Naive thymus-derived CD8-positive, alpha-beta T cell (primary cell): ENCODE data around the gene RFPL2. TPM values are rescaled to one million over a fixed set of nuclear protein-coding genes. Genes with fewer than 3 reads are reported as not detected.
A peak's percentile ranks its signal among the peaks of the same experiment; 100 is the strongest.

Experiments used
- ATAC-seq, 2 donors: fragments of 150-1000 bp; cut with Tn5 transposase in 1 of 2; sonication (Bioruptor Pico), chemical (Tn5 transposase) in 1 of 2; 1 replicate in 1 of 2; 2 replicates in 1 of 2; pipeline ENCODE4 v1.10.0; 2021; ENCODE audit warnings: mild to moderate bottlenecking in 2 of 2, moderate library complexity in 2 of 2
- POLR2A ChIA-PET: fragments of 350-600 bp; sonication (Branson Sonifier 250); formaldehyde crosslinking; loops from one replicate; lab custom pipeline; 2021; ENCODE audit warnings: antibody characterized with exemption; lab: Charles Lee
- DNase-seq, 10 donors: peaks; one replicate each; pipeline versions ENCODE4 v3.0.0 to v3.0.0-alpha.2; 2020 to 2022
- H3K27ac Mint-ChIP-seq, 10 donors: one replicate each; pipeline ENCODE4 v1.8.0; 2020 to 2022; ENCODE audit warnings: mild to moderate bottlenecking in 10 of 10, mixed read lengths in 10 of 10, moderate library complexity in 4 of 10, inconsistent platforms in 1 of 10
- H3K27me3 Mint-ChIP-seq, 5 donors: one replicate each; pipeline ENCODE4 v1.8.0; 2021 to 2022; ENCODE audit warnings: mixed read lengths in 5 of 5
- H3K36me3 Mint-ChIP-seq, 3 donors: one replicate each; pipeline ENCODE4 v1.8.0; 2020 to 2022; ENCODE audit warnings: mixed read lengths in 3 of 3, mild to moderate bottlenecking in 2 of 3, inconsistent platforms in 1 of 3
- H3K4me1 Mint-ChIP-seq, 4 donors: one replicate each; pipeline ENCODE4 v1.8.0; 2021 to 2022; ENCODE audit warnings: mixed read lengths in 4 of 4
- H3K4me3 Mint-ChIP-seq, 10 donors: one replicate each; pipeline ENCODE4 v1.8.0; 2020 to 2022; ENCODE audit warnings: mild to moderate bottlenecking in 10 of 10, mixed read lengths in 10 of 10, moderate library complexity in 6 of 10, inconsistent platforms in 1 of 10
- H3K9me3 Mint-ChIP-seq, 9 donors: one replicate each; pipeline ENCODE4 v1.8.0; 2020 to 2022; ENCODE audit warnings: mixed read lengths in 9 of 9, mild to moderate bottlenecking in 3 of 9, inconsistent platforms in 1 of 9, moderate library complexity in 1 of 9
- polyA plus RNA-seq, 3 donors: library from polyadenylated mRNA; unstranded; fragments of 300-500 nt; fragmentation: Illumina TruSeq; gene quantifications; one replicate each; pipeline ENCODE4 v1.2.3, GENCODE V29; 2021
- total RNA-seq, 8 experiments: library from RNA in 2 of 8; stranded (reverse) in 2 of 8; gene quantifications; one replicate each; pipeline ENCODE4 v1.2.3 and lab custom pipeline; 2021 to 2026

RFPL2 gene
- total RNA-seq (under 1 TPM; 0.69 to 0.81 TPM), polyA plus RNA-seq (1 to 10 TPM in 1 of 3 donors, not detected in 2; 2.4 TPM), total RNA-seq (lab: John Stamatoyannopoulos, UW) (0 to 0.69 (median 0.04) reads per million in 6 experiments)

GRCh38 chr22:32204856-32205722 lies at the start of gene RFPL2:
RFPL2 (minus strand) TSS chr22:32205073; CDS start chr22:32202451, 2,622 bp downstream.
- Mint-ChIP-seq H3K9me3 (peaks cover 0 to 4% (median 0%) of the 10 kb centered on the region in 9 donors), H3K27me3 (peaks cover 0 to 47% (median 36%) of the 10 kb centered on the region in 5 donors), H3K27ac (peak within 1 kb of the TSS in 9 of 10 donors; percentile 46 to 92 (median 79)), H3K4me3 (peak within 1 kb of the TSS; percentile 54 to 88 (median 80)), H3K4me1 (peaks cover 25 to 57% (median 37%) of the 10 kb centered on the region in 4 donors), H3K36me3 (no peaks in the 10 kb centered on the region)
- DNase-seq, result peak in 5 of 10 donors; percentile 31 to 65 (median 42)
- ATAC-seq, result peak; percentile 73 to 78
- POLR2A ChIA-PET, result no interaction called here

GRCh38 chr22:32249231-32249630 lies 44.4 kb upstream of the RFPL2 start:
- POLR2A ChIA-PET, result no interaction called here
- H3K27ac Mint-ChIP-seq, result no peak overlapping the region
- no peak overlapping the region for H3K4me3 Mint-ChIP-seq
- H3K9me3 Mint-ChIP-seq, result peaks cover 0 to 2% (median 0%) of the 10 kb centered on the region in 9 donors
- no peaks in the 10 kb centered on the region for H3K4me1 Mint-ChIP-seq
- no peak for ATAC-seq
- H3K27me3 Mint-ChIP-seq, result peaks cover 26 to 50% (median 39%) of the 10 kb centered on the region in 5 donors
- H3K36me3 Mint-ChIP-seq, result no peaks in the 10 kb centered on the region
- DNase-seq, result no peak

GRCh38 chr22:32248276-32248675 lies 43.4 kb upstream of the RFPL2 start:
- Mint-ChIP-seq H3K4me3 (no peak overlapping the region), H3K36me3 (no peaks in the 10 kb centered on the region), H3K9me3 (peaks cover 0 to 2% (median 0%) of the 10 kb centered on the region in 9 donors), H3K27ac (no peak overlapping the region), H3K27me3 (peaks cover 26 to 47% (median 37%) of the 10 kb centered on the region in 5 donors), H3K4me1 (no peaks in the 10 kb centered on the region)
- no peak for DNase-seq
- POLR2A ChIA-PET, result no interaction called here
- no peak for ATAC-seq

- Mint-ChIP-seq H3K27me3 (peaks cover 24 to 35% (median 31%) of the 10 kb centered on the region in 5 donors), H3K9me3 (peaks cover 0 to 1% (median 0%) of the 10 kb centered on the region in 9 donors), H3K36me3 (no peaks in the 10 kb centered on the region), H3K4me1 (no peaks in the 10 kb centered on the region), H3K4me3 (no peak overlapping the region), H3K27ac (no peak overlapping the region)
- POLR2A ChIA-PET, result no interaction called here
- no peak for DNase-seq
- no peak for ATAC-seq
These were observed 41.3 kb upstream of the RFPL2 start for GRCh38 chr22:32246166-32246565.

GRCh38 chr22:32245042-32245441 lies 40.2 kb upstream of the RFPL2 start:
- POLR2A ChIA-PET, result no interaction called here
- no peak for ATAC-seq
- H3K36me3 Mint-ChIP-seq, result no peaks in the 10 kb centered on the region

GRCh38 chr22:32244547-32244946 lies 39.7 kb upstream of the RFPL2 start:
- Mint-ChIP-seq H3K27ac (no peak overlapping the region), H3K27me3 (peaks cover 15 to 24% (median 19%) of the 10 kb centered on the region in 5 donors), H3K4me3 (no peak overlapping the region), H3K4me1 (no peaks in the 10 kb centered on the region), H3K9me3 (no peaks in the 10 kb centered on the region), H3K36me3 (no peaks in the 10 kb centered on the region)
- POLR2A ChIA-PET, result no interaction called here
- ATAC-seq, result no peak
- no peak for DNase-seq

More at GRCh38 chr22:32245042-32245441, 40.2 kb upstream of the RFPL2 start:
- Mint-ChIP-seq H3K27ac (no peak overlapping the region), H3K4me1 (no peaks in the 10 kb centered on the region), H3K4me3 (no peak overlapping the region), H3K9me3 (peaks cover 0 to 1% (median 0%) of the 10 kb centered on the region in 9 donors), H3K27me3 (peaks cover 19 to 28% (median 24%) of the 10 kb centered on the region in 5 donors)
- DNase-seq, result no peak

GRCh38 chr22:32240461-32240860 lies 35.6 kb upstream of the RFPL2 start:
- no peaks in the 10 kb centered on the region for H3K9me3 Mint-ChIP-seq
- DNase-seq (no peak), ATAC-seq (no peak)
- H3K4me3 Mint-ChIP-seq, result no peak overlapping the region
- H3K4me1 Mint-ChIP-seq, result no peaks in the 10 kb centered on the region
- H3K36me3 Mint-ChIP-seq, result no peaks in the 10 kb centered on the region
- H3K27me3 Mint-ChIP-seq, result peaks cover 1 to 29% (median 14%) of the 10 kb centered on the region in 5 donors
- POLR2A ChIA-PET, result no interaction called here
- H3K27ac Mint-ChIP-seq, result no peak overlapping the region

- POLR2A ChIA-PET, result no interaction called here
- H3K4me3 Mint-ChIP-seq, result no peak overlapping the region
These were observed 33.0 kb upstream of the RFPL2 start for GRCh38 chr22:32237906-32238305.

GRCh38 chr22:32236970-32237369 lies 32.1 kb upstream of the RFPL2 start:
- H3K27ac Mint-ChIP-seq, result no peak overlapping the region
- no peak for ATAC-seq
- POLR2A ChIA-PET, result no interaction called here
- H3K27me3 Mint-ChIP-seq, result peaks cover 15 to 64% (median 31%) of the 10 kb centered on the region in 5 donors
- H3K9me3 Mint-ChIP-seq, result no peaks in the 10 kb centered on the region
- H3K4me3 Mint-ChIP-seq, result no peak overlapping the region
- no peak for DNase-seq
- H3K36me3 Mint-ChIP-seq, result no peaks in the 10 kb centered on the region
- H3K4me1 Mint-ChIP-seq, result no peaks in the 10 kb centered on the region

More at GRCh38 chr22:32237906-32238305, 33.0 kb upstream of the RFPL2 start:
- peaks cover 11 to 55% (median 29%) of the 10 kb centered on the region in 5 donors for H3K27me3 Mint-ChIP-seq
- H3K9me3 Mint-ChIP-seq, result no peaks in the 10 kb centered on the region
- ATAC-seq (no peak), DNase-seq (no peak)
- H3K36me3 Mint-ChIP-seq, result no peaks in the 10 kb centered on the region
- H3K4me1 Mint-ChIP-seq, result no peaks in the 10 kb centered on the region
- H3K27ac Mint-ChIP-seq, result no peak overlapping the region

- peaks cover 23 to 84% (median 31%) of the 10 kb centered on the region in 5 donors for H3K27me3 Mint-ChIP-seq
These were observed 28.2 kb upstream of the RFPL2 start for GRCh38 chr22:32233091-32233490.

GRCh38 chr22:32232191-32232830 lies 27.4 kb upstream of the RFPL2 start:
- ATAC-seq, result no peak
- no peak for DNase-seq
- POLR2A ChIA-PET, result no interaction called here
- Mint-ChIP-seq H3K27ac (no peak overlapping the region), H3K4me3 (no peak overlapping the region), H3K4me1 (no peaks in the 10 kb centered on the region), H3K9me3 (no peaks in the 10 kb centered on the region), H3K27me3 (peaks cover 23 to 81% (median 31%) of the 10 kb centered on the region in 5 donors), H3K36me3 (no peaks in the 10 kb centered on the region)

More at GRCh38 chr22:32233091-32233490, 28.2 kb upstream of the RFPL2 start:
- Mint-ChIP-seq H3K4me1 (no peaks in the 10 kb centered on the region), H3K27ac (no peak overlapping the region), H3K36me3 (no peaks in the 10 kb centered on the region), H3K9me3 (no peaks in the 10 kb centered on the region), H3K4me3 (no peak overlapping the region)
- ATAC-seq, result no peak
- no peak for DNase-seq
- POLR2A ChIA-PET, result no interaction called here

- H3K36me3 Mint-ChIP-seq, result no peaks in the 10 kb centered on the region
- H3K4me3 Mint-ChIP-seq, result no peak overlapping the region
- POLR2A ChIA-PET, result no interaction called here
- peaks cover 13 to 70% (median 18%) of the 10 kb centered on the region in 5 donors for H3K27me3 Mint-ChIP-seq
- peaks cover 0 to 2% (median 0%) of the 10 kb centered on the region in 4 donors for H3K4me1 Mint-ChIP-seq
- no peak overlapping the region for H3K27ac Mint-ChIP-seq
- DNase-seq (no peak), ATAC-seq (no peak)
- no peaks in the 10 kb centered on the region for H3K9me3 Mint-ChIP-seq
These were observed 21.6 kb upstream of the RFPL2 start for GRCh38 chr22:32226326-32227104.
